K562 (cell line): Measurements from ENCODE around the gene NKIRAS2. TPM values are rescaled to one million over a fixed set of nuclear protein-coding genes. Genes with fewer than 3 reads are reported as not detected.

ENCODE experiments used
- ADNP ChIP-seq: fragments of 200-800 bp; sonication (Bioruptor generic); IDR thresholded peaks from 2 replicates; pipeline ENCODE4 v1.6.1; 2016; ENCODE audit warnings: missing genetic modification characterization, missing compliant biosample characterization
- ATF6 ChIP-seq: sonication (generic); formaldehyde crosslinking; IDR thresholded peaks from 2 replicates; pipeline ENCODE4 v1.4.0; 2020; ENCODE audit warnings: mild to moderate bottlenecking, missing genetic modification reagents
- CEBPG ChIP-seq, 3 experiments: fragments of 200-800 bp in 1 of 3; sonication (Bioruptor generic) in 1 of 3; sonication (generic) in 1 of 3; formaldehyde crosslinking in 1 of 3; IDR thresholded peaks in 2 of 3; conservative IDR thresholded peaks in 1 of 3; 2 replicates each; pipeline versions ENCODE4 v1.6.1 to v1.8.0; 2016 to 2022; ENCODE audit warnings: missing compliant biosample characterization in 2 of 3, missing genetic modification characterization in 2 of 3, mild to moderate bottlenecking in 1 of 3, missing genetic modification reagents in 1 of 3
- CGGBP1 ChIP-seq: fragments of 250-450 bp; sonication (Bioruptor Pico); IDR thresholded peaks from 2 replicates; pipeline ENCODE4 v1.9.0; 2021; ENCODE audit warnings: mild to moderate bottlenecking
- ETV5 ChIP-seq: sonication (generic); formaldehyde crosslinking; IDR thresholded peaks from 2 replicates; pipeline ENCODE4 v1.4.0; 2020; ENCODE audit warnings: low read depth, mild to moderate bottlenecking, missing genetic modification reagents
- EZH2 ChIP-seq: IDR thresholded peaks from 2 replicates; pipeline ENCODE4 v1.6.1; 2012; ENCODE audit warnings: low read depth, mild to moderate bottlenecking, inconsistent platforms, low read length, borderline replicate concordance
- FOXK1 ChIP-seq: sonication (generic); formaldehyde crosslinking; IDR thresholded peaks from 2 replicates; pipeline ENCODE4 v1.8.0; 2022; ENCODE audit warnings: missing genetic modification reagents, mild to moderate bottlenecking, borderline replicate concordance
- HEY1 ChIP-seq: fragments of 250-450 bp; sonication (Bioruptor Pico); IDR thresholded peaks from 2 replicates; pipeline ENCODE4 v1.5.0; 2020; ENCODE audit warnings: mild to moderate bottlenecking, moderate library complexity, borderline replicate concordance
- KLF10 ChIP-seq: fragments of 250-450 bp; sonication (Bioruptor Pico); IDR thresholded peaks from 2 replicates; pipeline ENCODE4 v1.6.1; 2021; ENCODE audit warnings: matching md5 sums
- L3MBTL2 ChIP-seq: fragments of 450-650 bp; IDR thresholded peaks from 2 replicates; pipeline ENCODE4 v1.6.1; 2016; ENCODE audit warnings: mild to moderate bottlenecking, moderate library complexity
- MTA2 ChIP-seq: fragments of 450-650 bp; IDR thresholded peaks from 2 replicates; pipeline ENCODE4 v1.6.1; 2016; ENCODE audit warnings: low read depth
- NCOA1 ChIP-seq: fragments of 450-650 bp; IDR thresholded peaks from 2 replicates; pipeline ENCODE4 v1.6.1; 2016; ENCODE audit warnings: low read depth
- NCOA4 ChIP-seq: fragments of 450-650 bp; IDR thresholded peaks from 2 replicates; pipeline ENCODE4 v1.6.1; 2018; ENCODE audit warnings: mild to moderate bottlenecking; ENCODE audit not compliant: partially characterized antibody
- RCOR1 ChIP-seq, 2 experiments: IDR thresholded peaks; 2 replicates each; pipeline ENCODE4 v1.6.1; 2012; ENCODE audit warnings: low read depth in 2 of 2, low read length in 2 of 2, borderline replicate concordance in 1 of 2, improper control_type of control experiment in 1 of 2
- SIRT6 ChIP-seq: IDR thresholded peaks from one replicate; pipeline ENCODE4 v1.6.1; 2012; ENCODE audit warnings: low read depth, mild to moderate bottlenecking, control low read depth, inconsistent platforms, low read length, moderate library complexity
- STAT5A ChIP-seq: IDR thresholded peaks from 2 replicates; pipeline ENCODE4 v1.6.1; 2012; ENCODE audit warnings: low read length, inconsistent platforms, borderline replicate concordance
- TBL1XR1 ChIP-seq, 2 experiments: IDR thresholded peaks; 2 replicates each; pipeline ENCODE4 v1.6.1; 2012; ENCODE audit warnings: improper control_type of control experiment in 2 of 2, low read length in 2 of 2, mild to moderate bottlenecking in 1 of 2
- ZC3H11A ChIP-seq: IDR thresholded peaks from 2 replicates; pipeline ENCODE4 v1.6.1; 2012; ENCODE audit warnings: low read depth, low read length, improper control_type of control experiment
- ZNF217 ChIP-seq: sonication (generic); formaldehyde crosslinking; IDR thresholded peaks from 2 replicates; pipeline ENCODE4 v1.8.0; 2022; ENCODE audit warnings: mild to moderate bottlenecking, missing genetic modification reagents
- ZNF507 ChIP-seq: conservative IDR thresholded peaks from 2 replicates; pipeline ENCODE4 v1.6.1; 2017; ENCODE audit warnings: missing genetic modification characterization, missing compliant biosample characterization
- ZNF830 ChIP-seq: fragments of 250-450 bp; sonication (Bioruptor Pico); IDR thresholded peaks from 2 replicates; pipeline ENCODE4 v1.5.0; 2021; ENCODE audit warnings: mild to moderate bottlenecking
- polyA plus RNA-seq, 8 experiments: library from polyadenylated mRNA; depleted of rRNA in 4 of 8; stranded (reverse) in 5 of 8; unstranded in 3 of 8; fragments of >200 nt; fragmentation: Nextera tagmentation in 2 of 8; fragmentation: Illumina TruSeq in 1 of 8; extraction: Ambion mirVana in 2 of 8; extraction: Trizol in 1 of 8; gene quantifications; 2 replicates each; pipeline versions ENCODE4 v1.2.1 to v1.2.3, GENCODE V29; 2011 to 2014; ENCODE audit warnings: inconsistent platforms in 1 of 8, missing spikeins in 1 of 8
- total RNA-seq, 7 experiments: library from RNA; depleted of rRNA in 6 of 7; stranded (reverse); fragments of >200 nt in 6 of 7; fragmentation: Illumina TruSeq in 2 of 7; extraction: Trizol in 2 of 7; gene quantifications; 2 replicates each; pipeline versions ENCODE4 v1.2.1 to v1.2.3, GENCODE V29; 2011 to 2021; ENCODE audit warnings: low replicate concordance in 1 of 7
- TF ChIP-seq, protein P1 (sequence below), 2 experiments: IDR thresholded peaks in 1 of 2; conservative IDR thresholded peaks in 1 of 2; 2 replicates each; pipeline ENCODE4 v1.6.1; 2016; ENCODE audit warnings: low read depth in 2 of 2, mild to moderate bottlenecking in 1 of 2, missing compliant biosample characterization in 1 of 2, missing genetic modification characterization in 1 of 2, moderate library complexity in 1 of 2
- TF ChIP-seq, protein P2 (sequence below): sonication (generic); formaldehyde crosslinking; IDR thresholded peaks from 2 replicates; pipeline ENCODE4 v1.8.0; 2022; ENCODE audit warnings: missing genetic modification reagents, mild to moderate bottlenecking, moderate library complexity, borderline replicate concordance

Gene NKIRAS2
- total and polyA plus RNA-seq, 9 of the 15 experiments (the other 6 are each of a cell fraction or from before 2014, with no cell fraction given), result 10.1 to 65.5 (median 29.8) TPM

DNA sequence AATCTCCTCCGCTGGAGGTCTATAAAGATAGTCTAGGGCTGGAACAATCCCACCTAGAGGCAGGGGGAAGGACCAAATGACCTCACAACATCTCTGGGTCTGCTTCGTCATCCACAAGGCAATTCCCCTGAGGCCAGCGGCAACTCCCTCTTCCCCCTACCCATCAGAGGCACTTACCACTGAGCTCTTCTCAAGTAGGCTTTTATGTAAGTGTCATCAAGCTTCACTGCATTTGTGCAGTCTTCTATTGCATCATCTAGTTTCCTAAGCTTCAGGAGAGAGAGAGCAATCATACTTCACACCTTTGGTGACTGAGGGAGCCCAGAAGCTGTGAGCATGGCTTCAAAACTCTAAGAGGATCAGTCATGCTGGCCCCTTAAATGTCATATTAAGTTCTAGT lies 32.2 kb upstream of the NKIRAS2 start (continued):
- TF ChIP-seq, protein P1, sequence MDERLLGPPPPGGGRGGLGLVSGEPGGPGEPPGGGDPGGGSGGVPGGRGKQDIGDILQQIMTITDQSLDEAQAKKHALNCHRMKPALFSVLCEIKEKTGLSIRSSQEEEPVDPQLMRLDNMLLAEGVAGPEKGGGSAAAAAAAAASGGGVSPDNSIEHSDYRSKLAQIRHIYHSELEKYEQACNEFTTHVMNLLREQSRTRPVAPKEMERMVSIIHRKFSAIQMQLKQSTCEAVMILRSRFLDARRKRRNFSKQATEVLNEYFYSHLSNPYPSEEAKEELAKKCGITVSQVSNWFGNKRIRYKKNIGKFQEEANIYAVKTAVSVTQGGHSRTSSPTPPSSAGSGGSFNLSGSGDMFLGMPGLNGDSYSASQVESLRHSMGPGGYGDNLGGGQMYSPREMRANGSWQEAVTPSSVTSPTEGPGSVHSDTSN (CRISPR knock-in tag; IDR thresholded peaks at IDR 0.05; ENCODE audit: low read depth), result no peak
- TF ChIP-seq, protein P1 (tag; conservative IDR thresholded peaks at IDR 0.05; ENCODE audit: low read depth), result no peak
- no peak for TF ChIP-seq KLF10 (CRISPR knock-in tag)
- TF ChIP-seq ZC3H11A, result no peak
- TF ChIP-seq STAT5A, result no peak
- TF ChIP-seq MTA2, result no peak
- TF ChIP-seq RCOR1 (IDR thresholded peaks at IDR 0.05; ENCODE audit: borderline replicate concordance in 1 of 2, low read depth in 2 of 2, low read length in 2 of 2), result no peak
- no peak for TF ChIP-seq CGGBP1 (CRISPR knock-in tag)
- no peak for TF ChIP-seq ETV5 (CRISPR knock-in tag)
- no peak for TF ChIP-seq NCOA4
- TF ChIP-seq TBL1XR1 (IDR thresholded peaks at IDR 0.05; ENCODE audit: low read length in 2 of 2), result no peak
- no peak for TF ChIP-seq SIRT6
- TF ChIP-seq L3MBTL2, result peak; percentile 43; the same call in 1 of the 2 replicates
- TF ChIP-seq ATF6 (CRISPR knock-in tag), result no peak
- no peak for TF ChIP-seq ADNP (tag)
- no peak for TF ChIP-seq NCOA1
- no peak for TF ChIP-seq ZNF830 (CRISPR knock-in tag)
- TF ChIP-seq, protein P2, sequence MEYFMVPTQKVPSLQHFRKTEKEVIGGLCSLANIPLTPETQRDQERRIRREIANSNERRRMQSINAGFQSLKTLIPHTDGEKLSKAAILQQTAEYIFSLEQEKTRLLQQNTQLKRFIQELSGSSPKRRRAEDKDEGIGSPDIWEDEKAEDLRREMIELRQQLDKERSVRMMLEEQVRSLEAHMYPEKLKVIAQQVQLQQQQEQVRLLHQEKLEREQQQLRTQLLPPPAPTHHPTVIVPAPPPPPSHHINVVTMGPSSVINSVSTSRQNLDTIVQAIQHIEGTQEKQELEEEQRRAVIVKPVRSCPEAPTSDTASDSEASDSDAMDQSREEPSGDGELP, result no peak
- no peak for TF ChIP-seq ZNF507 (tag)
- no peak for TF ChIP-seq HEY1 (CRISPR knock-in tag)
- no peak for TF ChIP-seq EZH2
- no peak for TF ChIP-seq CEBPG (CRISPR knock-in tag; IDR thresholded peaks at IDR 0.05)
- TF ChIP-seq CEBPG (tag; conservative IDR thresholded peaks at IDR 0.05 in 1 of 2, IDR thresholded peaks at IDR 0.05 in 1 of 2), result peak; percentile 69 to 83
- no peak for TF ChIP-seq ZNF217 (CRISPR knock-in tag)
- no peak for TF ChIP-seq FOXK1 (CRISPR knock-in tag)
